ENCODE data around the gene TFAP2E.
"Not testable (repeated sequence)": the region's sequence is repeated elsewhere in the genome, so short reads cannot be mapped to it uniquely, and the experiment has no call there.

Gene TFAP2E

DNA sequence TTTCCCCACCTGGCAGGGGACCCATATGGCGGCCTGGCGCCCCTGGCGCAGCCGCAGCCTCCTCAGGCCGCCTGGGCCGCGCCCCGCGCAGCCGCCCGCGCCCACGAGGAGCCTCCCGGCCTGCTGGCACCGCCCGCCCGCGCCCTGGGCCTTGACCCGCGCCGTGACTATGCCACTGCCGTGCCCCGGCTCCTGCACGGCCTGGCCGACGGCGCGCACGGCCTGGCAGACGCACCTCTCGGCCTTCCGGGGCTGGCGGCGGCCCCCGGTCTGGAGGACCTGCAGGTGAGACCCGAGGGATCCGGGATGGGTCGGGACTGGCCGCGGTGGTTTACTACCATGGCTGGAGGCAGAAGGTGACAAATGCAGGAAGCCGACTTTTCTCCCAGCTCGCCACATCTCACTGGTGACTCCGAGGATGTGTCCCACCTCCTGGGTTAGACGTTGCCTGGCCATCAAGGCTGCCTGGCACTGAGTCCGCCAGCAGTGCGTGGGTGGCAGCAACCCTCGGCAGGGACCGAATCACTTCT, 1.1 kb downstream of the TFAP2E start:
- no peak for DNase-seq

DNA sequence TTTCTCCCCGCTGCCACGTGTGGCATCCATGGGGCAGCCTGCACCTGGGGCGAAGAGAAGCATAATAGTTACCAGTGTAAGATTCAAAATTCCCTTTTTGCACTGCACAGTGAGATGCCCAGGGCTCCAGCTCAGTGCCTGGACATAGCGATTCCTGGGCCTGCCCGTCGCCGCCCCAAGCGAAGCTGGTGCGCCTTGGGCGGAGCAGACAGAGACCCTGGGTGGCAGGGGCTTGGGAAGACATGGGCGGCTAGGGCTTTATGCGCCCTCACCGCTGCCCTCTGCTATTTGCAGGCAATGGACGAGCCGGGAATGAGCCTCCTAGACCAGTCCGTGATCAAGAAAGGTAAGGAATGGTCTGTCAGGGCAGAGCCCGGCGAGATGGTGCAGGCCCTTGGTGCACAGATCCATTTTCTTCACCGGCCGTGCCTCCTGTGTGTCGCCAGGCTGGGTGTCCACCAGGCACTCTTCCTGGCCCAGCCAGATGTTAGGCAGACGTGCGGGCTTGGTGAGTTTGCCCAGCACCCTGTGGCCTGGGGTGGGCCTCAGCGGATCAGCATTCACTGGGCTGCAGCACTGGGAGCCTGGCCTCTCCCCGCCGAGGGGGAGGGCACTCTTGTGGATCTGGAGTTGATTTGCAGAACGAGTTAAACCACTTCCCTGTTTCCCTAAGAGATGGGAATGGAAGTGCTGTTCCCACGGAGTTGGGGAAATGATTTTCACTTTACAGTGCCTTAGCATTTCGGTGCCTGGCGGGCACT, 1.7 kb downstream of the TFAP2E start:
- peak; percentile 61 to 79 (median 74) for DNase-seq

DNA sequence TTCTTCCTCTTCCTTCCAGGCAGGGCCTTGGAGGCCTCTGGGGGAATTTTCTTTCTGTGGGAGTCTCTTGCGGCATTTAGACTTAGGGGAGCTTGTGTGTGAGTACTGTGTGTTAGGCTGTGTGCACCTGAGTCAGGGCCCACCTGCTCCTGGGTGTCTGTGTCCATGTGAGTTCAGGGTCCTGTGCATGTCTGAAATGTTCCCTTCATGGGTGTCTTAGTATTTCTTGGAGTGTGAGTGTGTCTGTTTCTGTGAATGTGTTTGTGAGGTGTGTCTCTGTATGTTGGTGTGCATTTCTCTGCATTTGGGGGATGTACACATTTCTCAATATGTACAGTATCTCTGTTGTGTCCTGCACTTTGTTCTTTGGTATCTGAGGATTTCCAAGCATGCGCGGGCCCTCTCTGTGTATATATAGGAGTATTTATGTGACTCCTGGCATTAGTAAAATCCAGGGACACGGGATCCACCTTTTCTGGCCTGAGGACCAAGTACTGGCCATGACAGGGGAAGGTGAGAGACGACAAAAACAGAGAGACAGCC, 2.4 kb downstream of the TFAP2E start:
- DNase-seq: no peak

DNA sequence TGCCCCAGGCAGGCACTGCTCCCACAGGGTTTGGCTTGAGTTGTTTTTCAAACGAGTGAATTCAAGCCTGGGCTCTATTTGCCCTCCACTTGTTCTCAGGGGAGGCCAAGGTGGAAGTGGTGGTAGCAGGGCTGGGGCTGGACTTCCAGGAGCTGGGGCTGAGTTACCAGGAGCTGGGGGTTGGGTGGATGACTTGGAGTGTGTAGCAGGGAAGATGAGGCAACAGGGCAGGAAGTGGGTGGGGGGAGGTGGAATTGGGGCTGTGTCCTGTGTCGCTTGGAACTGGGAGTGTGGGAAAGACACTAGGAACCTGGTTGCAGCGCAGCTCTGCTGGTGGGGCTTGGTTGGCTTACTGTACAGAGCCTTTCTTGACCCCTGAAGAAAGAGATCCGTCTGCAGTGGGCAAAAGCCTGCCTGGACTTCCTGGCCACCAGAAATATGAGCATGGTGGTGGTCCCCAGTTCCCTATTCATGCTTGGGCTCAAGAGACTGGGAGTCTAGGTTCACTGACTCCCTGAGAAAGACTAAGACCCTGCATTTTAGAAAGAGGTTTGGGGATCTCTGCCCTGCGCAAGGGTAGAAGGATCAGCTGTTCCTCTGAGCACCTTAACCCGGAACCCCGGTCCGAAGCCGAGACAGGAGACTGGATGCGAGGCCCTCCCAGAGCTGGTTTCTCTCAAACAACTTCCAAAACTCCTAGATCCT, 3.1 kb downstream of the TFAP2E start:
- DNase-seq: peak in 2 of 4 experiments; percentile 8 to 47

DNA sequence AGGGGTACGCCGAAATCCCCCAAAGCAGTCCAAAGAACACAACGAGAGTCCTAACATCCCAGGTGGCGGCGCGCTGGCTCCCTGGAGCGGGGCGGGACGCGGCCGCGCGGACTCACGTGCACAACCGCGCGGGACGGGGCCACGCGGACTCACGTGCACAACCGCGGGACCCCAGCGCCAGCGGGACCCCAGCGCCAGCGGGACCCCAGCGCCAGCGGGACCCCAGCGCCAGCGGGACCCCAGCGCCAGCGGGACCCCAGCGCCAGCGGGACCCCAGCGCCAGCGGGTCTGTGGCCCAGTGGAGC, 3.6 kb downstream of the TFAP2E start:
- DNase-seq: not testable (repeated sequence)

DNA sequence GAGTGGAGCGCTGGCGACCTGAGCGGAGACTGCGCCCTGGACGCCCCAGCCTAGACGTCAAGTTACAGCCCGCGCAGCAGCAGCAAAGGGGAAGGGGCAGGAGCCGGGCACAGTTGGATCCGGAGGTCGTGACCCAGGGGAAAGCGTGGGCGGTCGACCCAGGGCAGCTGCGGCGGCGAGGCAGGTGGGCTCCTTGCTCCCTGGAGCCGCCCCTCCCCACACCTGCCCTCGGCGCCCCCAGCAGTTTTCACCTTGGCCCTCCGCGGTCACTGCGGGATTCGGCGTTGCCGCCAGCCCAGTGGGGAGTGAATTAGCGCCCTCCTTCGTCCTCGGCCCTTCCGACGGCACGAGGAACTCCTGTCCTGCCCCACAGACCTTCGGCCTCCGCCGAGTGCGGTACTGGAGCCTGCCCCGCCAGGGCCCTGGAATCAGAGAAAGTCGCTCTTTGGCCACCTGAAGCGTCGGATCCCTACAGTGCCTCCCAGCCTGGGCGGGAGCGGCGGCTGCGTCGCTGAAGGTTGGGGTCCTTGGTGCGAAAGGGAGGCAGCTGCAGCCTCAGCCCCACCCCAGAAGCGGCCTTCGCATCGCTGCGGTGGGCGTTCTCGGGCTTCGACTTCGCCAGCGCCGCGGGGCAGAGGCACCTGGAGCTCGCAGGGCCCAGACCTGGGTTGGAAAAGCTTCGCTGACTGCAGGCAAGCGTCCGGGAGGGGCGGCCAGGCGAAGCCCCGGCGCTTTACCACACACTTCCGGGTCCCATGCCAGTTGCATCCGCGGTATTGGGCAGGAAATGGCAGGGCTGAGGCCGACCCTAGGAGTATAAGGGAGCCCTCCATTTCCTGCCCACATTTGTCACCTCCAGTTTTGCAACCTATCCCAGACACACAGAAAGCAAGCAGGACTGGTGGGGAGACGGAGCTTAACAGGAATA, 4.2 kb downstream of the TFAP2E start:
- DNase-seq: peak in 3 of 4 experiments; percentile 44 to 55 (median 52)

DNA sequence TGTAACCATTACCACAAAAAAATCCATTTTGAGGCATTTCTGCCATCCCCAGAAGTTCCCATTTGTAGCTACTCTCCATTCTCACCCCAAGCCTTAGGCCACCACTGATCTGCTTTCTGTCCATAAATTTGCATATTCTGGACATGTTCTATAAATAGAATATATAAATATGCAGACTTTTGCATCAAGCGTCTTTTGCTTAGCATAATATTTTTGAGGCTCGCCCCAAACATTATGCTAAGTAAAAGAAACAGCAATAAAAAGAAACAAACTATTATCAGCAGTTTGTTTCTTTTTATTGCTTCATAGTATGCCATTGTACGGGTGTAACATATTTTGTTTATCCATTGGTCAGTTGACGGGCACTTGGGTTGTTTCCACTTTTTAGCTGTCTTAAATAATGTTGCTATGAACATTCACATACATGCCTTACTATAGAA, 7.9 kb downstream of the TFAP2E start:
- DNase-seq: no peak

DNA sequence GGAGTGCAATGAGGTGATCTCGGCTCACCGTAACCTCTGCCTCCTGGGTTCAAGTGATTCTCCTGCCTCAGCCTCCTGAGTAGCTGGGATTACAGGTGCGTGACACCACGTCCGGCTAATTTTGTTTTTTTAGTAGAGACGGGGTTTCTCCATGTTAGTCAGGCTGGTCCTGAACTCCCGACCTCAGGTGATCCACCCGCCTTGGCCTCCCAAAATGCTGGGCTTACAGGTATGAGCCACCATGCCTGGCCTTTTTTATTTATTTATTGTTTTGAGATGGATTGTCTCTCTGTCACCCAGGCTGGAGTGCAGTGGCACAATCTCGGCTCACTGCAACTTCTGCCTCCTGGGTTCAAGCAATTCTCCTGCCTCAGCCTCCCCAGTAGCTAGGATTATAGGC, 8.5 kb downstream of the TFAP2E start:
- not testable (repeated sequence) for DNase-seq

DNA sequence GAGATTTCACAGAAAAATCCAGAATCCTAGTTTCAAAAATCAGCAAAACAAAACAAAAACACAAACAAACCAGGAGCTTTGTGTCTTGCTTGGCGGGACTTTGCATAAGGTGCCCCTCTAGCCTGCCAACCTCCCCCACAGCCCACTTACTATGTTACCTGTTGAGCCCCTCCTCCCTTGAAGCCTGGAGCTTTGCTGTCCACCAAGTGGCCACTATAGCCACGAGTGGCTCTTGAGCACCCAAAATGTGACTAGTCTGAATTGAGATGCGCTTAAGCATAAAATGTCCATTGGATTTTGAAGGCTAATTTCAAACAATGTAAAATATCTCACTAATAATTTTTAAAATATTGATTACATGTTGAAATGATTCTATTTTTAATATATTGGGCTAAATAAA, 12.2 kb downstream of the TFAP2E start:
- DNase-seq: no peak

DNA sequence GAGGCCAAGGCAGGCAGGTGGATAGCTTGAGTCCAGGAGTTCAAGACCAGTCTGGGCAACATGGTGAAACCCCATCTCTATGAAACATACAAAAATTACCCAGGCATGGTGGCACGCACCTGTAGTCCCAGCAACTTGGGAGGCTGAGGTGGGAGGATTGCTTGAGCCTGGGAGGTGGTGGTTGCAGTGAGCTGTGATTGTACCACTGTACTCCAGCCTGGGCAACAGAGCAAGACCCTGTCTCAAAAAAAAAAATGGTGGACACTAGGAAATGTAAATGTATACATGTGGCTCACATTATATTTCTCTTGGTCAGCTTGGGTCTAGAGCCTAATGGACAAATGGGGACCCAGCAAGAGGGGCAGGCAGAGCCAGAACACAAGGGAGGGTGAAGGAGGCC, 12.7 kb downstream of the TFAP2E start:
- DNase-seq: not testable (repeated sequence)

DNA sequence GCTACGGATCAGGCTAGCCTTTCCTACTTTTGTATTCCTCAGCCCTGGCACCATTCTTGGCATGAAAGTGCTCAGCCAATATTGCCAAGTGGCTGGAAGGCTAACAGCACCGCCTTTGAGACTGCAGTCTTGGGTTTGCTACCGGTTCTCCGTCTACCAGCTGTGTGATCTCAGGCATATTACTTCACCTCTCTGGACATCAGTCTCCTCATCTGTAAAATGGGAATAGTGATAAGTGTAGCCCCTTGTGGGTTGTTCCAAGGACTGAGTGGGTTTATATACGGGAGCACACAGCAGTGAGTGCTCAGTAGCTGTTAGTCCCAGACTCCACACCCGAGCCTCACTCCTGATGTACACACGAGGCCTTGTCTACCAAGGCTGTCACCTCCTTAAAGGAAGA, 13.7 kb downstream of the TFAP2E start:
- DNase-seq: no peak

DNA sequence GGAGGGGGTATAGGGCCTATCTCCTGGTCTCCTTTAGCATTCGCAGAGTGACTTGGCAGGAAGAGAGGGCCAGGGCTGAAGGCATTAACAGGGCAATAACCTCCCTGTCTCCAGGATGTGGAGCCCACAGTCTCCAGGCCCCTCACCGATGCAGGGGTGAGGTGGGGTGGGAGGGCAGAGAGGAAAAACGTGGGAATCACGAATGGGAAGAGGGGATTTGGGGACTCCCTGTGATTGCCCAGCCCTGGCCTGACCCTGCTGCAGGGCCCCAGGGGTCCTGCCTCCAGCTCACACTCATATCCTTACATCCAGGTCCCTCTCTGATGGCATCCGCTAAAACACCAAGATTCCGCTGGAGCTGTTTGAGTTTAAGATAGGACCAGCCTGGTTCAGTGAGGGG, 14.6 kb downstream of the TFAP2E start:
- DNase-seq: no peak

DNA sequence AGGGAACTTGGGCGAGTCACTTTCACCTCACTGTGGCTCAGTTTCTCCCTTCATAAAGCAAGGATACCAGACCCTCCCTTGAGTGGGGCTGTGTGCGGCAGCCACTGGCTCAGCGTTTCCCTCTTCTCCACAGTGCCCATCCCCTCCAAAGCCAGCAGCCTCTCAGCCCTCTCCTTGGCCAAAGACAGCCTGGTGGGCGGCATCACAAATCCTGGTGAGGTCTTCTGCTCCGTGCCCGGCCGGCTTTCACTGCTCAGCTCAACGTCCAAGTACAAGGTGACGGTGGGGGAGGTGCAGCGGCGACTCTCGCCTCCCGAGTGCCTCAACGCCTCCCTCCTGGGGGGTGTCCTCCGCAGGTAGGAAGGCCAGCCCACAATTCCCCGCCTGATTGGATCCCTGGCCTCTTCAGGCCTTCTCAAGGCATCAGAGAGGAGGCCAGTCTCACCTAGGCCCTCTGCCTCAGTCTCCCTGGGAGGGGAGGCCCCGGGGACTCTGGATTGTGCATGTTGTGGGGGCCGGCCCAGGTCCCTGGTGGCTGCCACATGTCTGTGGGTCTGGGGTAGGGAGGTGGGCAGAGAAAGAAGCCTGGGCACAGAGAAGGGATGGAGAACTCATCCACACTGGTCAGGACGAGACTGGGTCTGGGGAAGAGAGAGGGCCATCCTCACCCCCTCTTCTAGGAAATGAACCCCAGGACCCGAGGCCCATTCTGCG, 15.2 kb downstream of the TFAP2E start:
- DNase-seq: no peak

DNA sequence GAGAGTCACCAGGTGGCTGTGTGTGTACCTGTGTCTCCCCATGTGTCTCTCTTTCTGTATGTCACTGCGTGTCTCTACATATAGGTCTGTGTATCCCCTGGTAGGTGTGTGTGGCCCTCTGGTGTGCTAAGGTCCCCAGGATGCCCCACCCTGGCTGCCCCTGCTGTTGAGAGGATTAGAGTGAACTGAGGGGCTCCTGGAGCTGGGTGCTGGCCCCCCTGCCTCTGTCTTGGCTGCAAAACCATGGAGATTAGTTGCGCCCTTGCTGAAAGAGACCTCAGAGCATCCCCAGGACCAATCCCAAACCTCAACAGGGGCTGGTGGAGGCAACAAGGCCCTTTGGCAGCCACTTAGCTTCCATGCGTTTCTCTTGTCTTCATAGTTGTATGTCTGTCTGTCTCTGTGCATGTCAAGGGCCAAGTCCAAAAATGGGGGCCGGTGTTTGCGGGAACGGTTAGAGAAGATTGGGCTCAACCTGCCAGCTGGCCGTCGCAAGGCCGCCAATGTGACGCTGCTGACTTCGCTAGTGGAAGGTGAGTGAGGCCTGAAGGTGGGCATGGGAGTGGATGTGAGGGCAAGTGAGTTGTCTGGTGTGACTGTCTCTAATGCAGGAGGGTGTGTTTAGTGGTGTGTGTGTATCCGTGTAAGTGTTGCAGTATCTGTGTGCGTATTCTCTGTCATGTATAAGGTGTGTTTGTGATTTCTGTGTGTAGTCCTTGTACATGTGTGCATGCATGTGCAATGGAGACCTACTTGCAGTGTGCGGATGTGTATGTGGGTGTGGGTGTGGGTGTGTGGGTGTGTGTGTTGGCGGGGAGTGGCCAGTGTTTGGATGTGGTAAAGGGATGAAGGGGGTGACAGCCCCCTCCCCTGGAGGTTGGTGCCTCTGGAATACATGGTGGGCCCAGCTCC, 16.7 kb downstream of the TFAP2E start:
- no peak for DNase-seq

DNA sequence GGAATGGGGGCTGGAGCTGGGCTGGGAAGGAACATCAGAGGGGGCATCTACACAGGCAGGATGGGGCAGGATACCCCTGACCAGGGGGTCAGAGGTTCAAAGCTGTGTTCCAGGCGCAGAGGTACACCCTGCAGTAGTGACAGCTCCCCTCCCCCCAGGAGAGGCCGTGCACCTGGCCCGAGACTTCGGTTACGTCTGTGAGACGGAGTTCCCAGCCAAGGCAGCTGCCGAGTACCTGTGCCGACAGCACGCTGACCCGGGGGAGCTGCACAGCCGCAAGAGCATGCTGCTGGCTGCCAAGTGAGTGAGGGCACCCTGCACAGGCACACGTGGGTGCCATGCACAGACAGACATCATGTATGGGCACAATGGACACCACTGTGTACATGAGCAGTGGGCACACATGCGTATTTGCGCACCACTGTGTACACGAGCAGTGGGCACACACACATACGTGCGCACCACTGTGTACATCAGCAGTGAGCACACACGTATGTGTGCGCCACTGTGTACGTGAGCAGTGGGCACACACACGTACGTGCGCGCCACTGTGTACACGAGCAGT, 17.4 kb downstream of the TFAP2E start:
- DNase-seq: no peak

DNA sequence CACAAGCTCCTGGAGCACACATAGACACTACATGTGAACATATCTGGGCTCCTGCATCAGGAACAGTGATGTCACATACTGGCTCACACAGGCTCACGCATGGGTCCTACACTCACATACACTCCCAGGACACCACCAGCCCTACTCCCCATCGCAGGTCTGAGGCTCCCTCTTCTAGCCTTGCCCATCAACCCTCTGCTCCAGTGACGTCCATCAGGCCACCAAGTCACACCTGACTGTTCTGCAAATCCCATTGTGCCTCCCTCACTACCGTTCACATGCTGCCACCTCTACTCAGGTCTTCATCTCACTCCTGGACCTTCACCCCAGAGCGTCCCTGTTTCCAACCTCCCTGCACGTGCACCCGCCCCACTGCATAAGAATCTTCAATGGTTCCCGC, 18.1 kb downstream of the TFAP2E start:
- no peak for DNase-seq

DNA sequence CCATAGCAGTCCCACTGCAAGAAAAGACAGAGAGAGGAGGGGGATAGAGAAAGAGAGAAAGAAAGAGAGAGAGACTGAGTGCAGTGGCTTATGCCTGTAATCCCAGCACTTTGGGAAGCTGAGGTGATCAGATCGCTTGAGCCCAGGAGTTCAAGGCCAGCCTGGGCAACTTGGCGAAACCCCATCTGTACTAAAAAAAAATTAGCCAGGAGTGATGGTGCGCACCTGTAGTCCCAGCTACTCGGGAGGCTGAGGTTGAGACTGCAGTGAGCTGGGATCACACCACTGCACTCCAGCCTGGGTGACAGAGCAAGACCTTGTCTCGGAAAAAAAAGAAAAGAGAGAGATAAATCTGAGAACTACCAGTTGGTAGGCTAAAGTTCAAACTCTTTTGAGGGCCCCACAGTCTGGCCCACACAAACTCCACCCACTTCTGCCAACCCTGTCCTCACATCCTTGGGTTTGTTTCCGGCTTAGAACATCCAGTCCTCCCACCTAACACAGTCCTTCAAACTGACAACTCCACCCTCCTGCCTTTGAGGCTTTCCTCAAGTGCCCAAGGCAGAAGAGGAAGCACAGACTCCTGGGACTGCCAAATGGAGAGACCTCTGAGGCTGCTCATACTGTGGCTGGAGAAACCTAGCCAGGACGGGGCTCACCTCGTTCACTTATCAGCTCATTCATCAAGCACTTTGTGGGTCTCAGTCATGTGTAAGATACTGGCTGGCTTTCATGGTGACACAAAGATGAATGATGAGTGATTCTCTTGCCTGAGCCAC, 20.1 kb downstream of the TFAP2E start:
- peak; percentile 38 to 72 (median 69) for DNase-seq

DNA sequence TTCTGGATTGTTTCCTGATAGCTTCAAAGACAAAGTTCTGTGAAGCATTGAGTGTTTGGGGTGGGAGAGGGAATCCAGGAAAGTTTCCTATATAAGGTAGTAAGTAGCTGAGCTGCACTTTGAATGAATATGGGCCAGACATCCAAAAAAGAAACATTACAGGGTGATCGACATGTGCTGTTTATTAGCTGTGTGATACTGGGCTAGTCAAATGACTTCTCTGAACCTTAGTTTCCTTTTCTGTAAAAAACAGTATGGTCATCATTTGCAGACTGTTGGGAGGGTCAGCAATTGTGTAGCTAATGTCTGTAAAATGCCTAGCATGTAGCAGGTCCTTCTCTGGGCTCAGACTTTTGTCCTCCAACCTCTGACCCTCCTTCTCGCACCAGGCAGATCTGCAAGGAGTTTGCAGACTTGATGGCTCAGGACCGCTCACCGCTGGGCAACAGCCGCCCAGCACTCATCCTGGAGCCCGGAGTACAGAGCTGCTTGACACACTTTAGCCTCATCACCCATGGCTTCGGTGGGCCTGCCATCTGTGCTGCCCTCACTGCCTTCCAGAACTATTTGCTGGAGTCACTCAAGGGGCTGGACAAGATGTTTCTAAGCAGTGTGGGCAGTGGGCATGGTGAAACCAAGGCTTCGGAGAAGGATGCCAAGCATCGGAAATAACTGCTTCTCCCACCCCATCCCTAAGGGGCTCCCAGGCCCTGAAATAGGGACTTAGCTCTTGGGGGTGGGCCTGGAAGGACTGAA, 21.1 kb downstream of the TFAP2E start:
- no peak for DNase-seq

DNA sequence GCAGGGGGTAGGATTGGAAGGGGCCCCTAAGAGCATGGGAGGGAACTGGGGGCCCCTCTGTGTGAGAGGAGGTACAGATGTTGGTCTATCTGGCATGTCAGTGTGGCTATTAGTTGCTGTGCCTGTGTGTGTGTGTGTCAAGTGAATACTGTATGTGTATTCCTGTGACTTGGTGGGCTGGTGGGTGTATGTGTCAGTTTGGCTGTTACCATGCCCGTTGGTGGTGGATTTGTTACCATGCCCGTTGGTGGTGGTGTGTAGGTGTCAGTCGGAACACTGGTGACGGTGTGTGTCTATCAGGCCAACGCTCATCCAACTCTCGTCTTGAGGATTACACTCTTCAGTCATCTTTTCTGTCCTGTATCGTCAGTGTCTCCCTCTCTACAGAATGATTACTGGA, 22.6 kb downstream of the TFAP2E start:
- no peak for DNase-seq
